Thymus (tissue), 11 donors: Measurements from ENCODE around the gene ARRDC2. TPM values are rescaled to one million over a fixed set of nuclear protein-coding genes. Genes with fewer than 3 reads are reported as not detected.

ENCODE experiments used
- DNase-seq, 9 donors: peaks; one replicate each; pipeline ENCODE4 v3.0.0-alpha.2; 2013; ENCODE audit warnings: low spot score in 9 of 9, low read depth in 6 of 9, missing footprints in 1 of 9
- H3K27ac ChIP-seq, 2 donors: one replicate each; pipeline ENCODE4 v1.5.1; 2013; ENCODE audit warnings: control low read depth in 1 of 2, low read depth in 1 of 2, low read length in 1 of 2, mild to moderate bottlenecking in 1 of 2, moderate library complexity in 1 of 2
- H3K27me3 ChIP-seq, 2 donors: one replicate each; pipeline ENCODE4 v1.5.1; 2013; ENCODE audit warnings: low read length in 1 of 2; ENCODE audit not compliant: control insufficient read depth in 2 of 2, insufficient read depth in 1 of 2
- H3K36me3 ChIP-seq, 2 donors: one replicate each; pipeline ENCODE4 v1.5.1; 2013; ENCODE audit warnings: low read length in 1 of 2, mild to moderate bottlenecking in 1 of 2, moderate library complexity in 1 of 2; ENCODE audit not compliant: control insufficient read depth in 2 of 2, insufficient read depth in 2 of 2
- H3K4me1 ChIP-seq, 2 donors: one replicate each; pipeline ENCODE4 v1.5.1; 2013; ENCODE audit warnings: low read length in 2 of 2; ENCODE audit not compliant: control insufficient read depth in 2 of 2, insufficient read depth in 2 of 2
- H3K4me3 ChIP-seq, 2 donors: one replicate each; pipeline ENCODE4 v1.5.1; 2013; ENCODE audit warnings: low read length in 2 of 2, control low read depth in 1 of 2, mild to moderate bottlenecking in 1 of 2
- H3K9me3 ChIP-seq, 2 donors: one replicate each; pipeline ENCODE4 v1.5.1; 2013; ENCODE audit warnings: low read length in 1 of 2, mild to moderate bottlenecking in 1 of 2; ENCODE audit not compliant: control insufficient read depth in 2 of 2, insufficient read depth in 1 of 2
- WGBS: extraction: QIAGEN DNeasy Blood & Tissue Kit; methylation state at CpG from one replicate; pipeline ENCODE4 v1.1.7; 2013; 5-methylcytosine and 5-hydroxymethylcytosine counted together
- polyA plus RNA-seq: library from polyadenylated mRNA; stranded (reverse); fragments of 200-250 nt; gene quantifications from one replicate; pipeline ENCODE4 v1.2.3, GENCODE V29; 2013
- total RNA-seq: library from RNA; stranded (reverse); fragments of 120-200 nt; gene quantifications from one replicate; pipeline ENCODE4 v1.2.4, GENCODE V29; 2013
- donor health status: healthy.

The ARRDC2 gene
- total and polyA plus RNA-seq, 2 donors = 17.8 to 172 TPM

DNA sequence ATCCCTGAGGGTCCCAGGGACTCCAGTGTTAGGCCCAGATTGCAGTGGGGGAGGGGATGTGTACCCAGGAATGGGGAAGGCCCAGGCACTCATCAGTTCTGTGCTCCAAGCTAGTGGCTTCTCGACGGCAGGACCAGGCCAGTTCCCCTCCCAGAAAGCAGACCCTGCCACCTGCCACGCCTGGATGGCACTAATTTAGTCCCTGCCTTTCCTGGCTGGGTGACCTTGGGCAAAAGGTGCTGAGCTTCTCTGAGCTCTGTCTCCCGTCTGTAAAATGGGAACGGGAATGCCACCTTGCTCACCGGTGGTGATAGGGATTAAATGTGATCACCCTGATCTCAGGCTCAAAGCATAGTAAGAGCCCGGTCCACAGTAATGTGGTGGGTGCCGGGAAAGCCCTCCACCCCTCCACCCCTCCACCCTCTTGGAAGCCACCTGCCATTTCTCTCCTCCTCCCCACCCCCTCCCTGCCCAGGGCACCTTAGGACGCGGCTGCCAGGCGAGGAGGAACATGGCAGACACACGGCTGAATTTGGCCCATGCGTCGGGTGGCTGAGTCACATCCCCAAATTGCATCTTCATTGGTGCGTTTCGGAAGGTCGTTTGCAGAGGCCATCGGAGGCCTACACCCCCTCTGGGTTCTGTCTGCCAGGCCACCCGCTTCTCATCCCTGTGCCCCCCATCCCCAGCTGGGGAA, 38.7 kb upstream of the ARRDC2 start:
- peaks cover 0 to 7% of the 10 kb centered on the region in 2 donors for H3K9me3 ChIP-seq
- no peak for DNase-seq
- WGBS = 90% methylated on average over 19 of the region's 19 CpGs
- H3K4me3 ChIP-seq = no peak overlapping the region
- peaks cover 44 to 56% of the 10 kb centered on the region in 2 donors for H3K27me3 ChIP-seq
- peaks cover 0 to 5% of the 10 kb centered on the region in 2 donors for H3K4me1 ChIP-seq
- no peak overlapping the region for H3K27ac ChIP-seq
- H3K36me3 ChIP-seq = no peaks in the 10 kb centered on the region

DNA sequence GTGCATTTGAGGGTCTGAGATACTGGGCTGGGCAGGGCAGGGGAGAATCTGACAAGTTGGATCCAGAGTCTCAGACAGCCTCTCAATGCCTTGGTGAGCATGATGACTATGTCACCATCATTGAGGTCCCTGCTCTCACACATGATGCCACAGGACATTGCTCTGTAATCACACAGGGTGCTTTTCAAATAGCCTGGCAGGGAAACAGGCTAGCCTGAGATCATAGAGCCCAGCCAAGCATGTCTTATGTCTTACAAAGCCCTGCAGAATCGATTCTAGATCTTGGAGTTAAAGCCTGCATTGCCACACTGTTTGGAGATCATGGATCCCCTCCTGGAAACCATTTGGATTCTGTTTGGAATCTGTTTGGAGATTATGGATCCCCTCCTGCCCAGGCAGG, 35.7 kb upstream of the ARRDC2 start:
- H3K27me3 ChIP-seq = peaks cover 18 to 28% of the 10 kb centered on the region in 2 donors

DNA sequence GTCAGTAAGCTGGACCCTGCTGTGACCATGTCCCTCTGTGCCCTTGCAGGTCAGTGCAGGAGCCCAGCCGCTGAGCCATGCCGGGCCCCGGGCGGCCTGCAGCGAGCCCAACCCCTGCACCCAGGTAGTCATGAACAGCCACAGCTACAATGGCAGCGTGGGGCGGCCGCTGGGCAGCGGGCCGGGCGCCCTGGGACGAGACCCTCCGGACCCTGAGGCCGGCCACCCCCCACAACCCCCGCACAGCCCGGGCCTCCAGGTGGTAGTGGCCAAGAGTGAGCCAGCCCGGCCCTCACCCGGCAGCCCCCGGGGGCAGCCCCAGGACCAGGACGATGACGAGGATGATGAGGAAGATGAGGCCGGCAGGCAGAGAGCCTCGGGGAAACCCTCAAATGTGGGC, 34.2 kb upstream of the ARRDC2 start:
- peaks cover 4 to 14% of the 10 kb centered on the region in 2 donors for H3K27me3 ChIP-seq
- H3K36me3 ChIP-seq = no peaks in the 10 kb centered on the region
- no peak overlapping the region for H3K27ac ChIP-seq
- H3K4me1 ChIP-seq = no peaks in the 10 kb centered on the region
- 97% methylated on average over 23 of the region's 23 CpGs for WGBS
- no peaks in the 10 kb centered on the region for H3K9me3 ChIP-seq
- H3K4me3 ChIP-seq = no peak overlapping the region
- no peak for DNase-seq

More for the DNA sequence above, 35.7 kb upstream of the ARRDC2 start:
- Histone ChIP-seq H3K4me3 (no peak overlapping the region), H3K27ac (no peak overlapping the region), H3K36me3 (no peaks in the 10 kb centered on the region), H3K9me3 (no peaks in the 10 kb centered on the region), H3K4me1 (peaks cover 0 to 3% of the 10 kb centered on the region in 2 donors)
- WGBS = 81% methylated on average over 1 of the region's 1 CpG
- DNase-seq = no peak

DNA sequence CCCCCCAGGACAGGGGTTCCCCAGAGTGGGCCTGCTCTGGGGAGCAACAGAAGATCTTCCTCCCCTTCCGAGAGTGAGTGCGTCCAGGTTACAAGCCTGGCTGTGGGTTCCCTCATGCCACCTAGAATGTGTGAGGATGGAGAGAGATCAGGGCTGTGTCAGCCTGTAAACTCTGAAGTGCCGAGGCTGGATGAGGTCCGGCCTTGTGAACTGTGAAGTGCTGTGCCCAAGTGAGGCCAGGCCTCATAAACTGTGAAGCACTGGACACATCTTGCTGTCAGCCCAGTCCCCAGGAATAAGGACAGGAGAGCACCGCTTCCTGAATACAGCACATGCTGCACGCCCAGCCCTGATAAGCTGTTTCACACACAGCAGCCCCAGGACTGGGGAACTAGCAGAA, 33.4 kb upstream of the ARRDC2 start:
- Histone ChIP-seq H3K27me3 (peaks cover 0 to 10% of the 10 kb centered on the region in 2 donors), H3K4me1 (no peaks in the 10 kb centered on the region), H3K27ac (no peak overlapping the region), H3K36me3 (no peaks in the 10 kb centered on the region), H3K9me3 (no peaks in the 10 kb centered on the region), H3K4me3 (no peak overlapping the region)
- no peak for DNase-seq
- 88% methylated on average over 6 of the region's 6 CpGs for WGBS

DNA sequence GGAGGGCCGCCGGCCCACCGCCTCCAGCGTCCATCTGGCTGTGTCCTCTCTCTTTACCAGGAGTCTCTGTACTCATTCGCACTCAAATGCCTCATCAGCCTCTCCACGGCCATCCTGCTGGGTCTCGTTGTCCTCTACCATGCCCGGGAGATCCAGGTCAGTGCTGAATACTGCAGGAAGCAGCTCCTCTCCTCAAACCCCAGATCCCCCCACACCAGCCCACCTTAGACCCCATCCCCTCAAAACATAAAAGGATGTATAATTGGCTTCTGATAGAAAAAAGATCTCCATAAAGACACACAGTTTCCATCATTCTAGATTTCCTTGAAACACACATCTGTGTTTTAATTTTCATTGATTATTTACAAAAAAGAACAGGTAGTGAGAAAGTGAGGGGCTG, 32.9 kb upstream of the ARRDC2 start:
- Histone ChIP-seq H3K27ac (no peak overlapping the region), H3K36me3 (no peaks in the 10 kb centered on the region), H3K4me1 (no peaks in the 10 kb centered on the region), H3K4me3 (no peak overlapping the region), H3K27me3 (peaks cover 0 to 10% of the 10 kb centered on the region in 2 donors), H3K9me3 (no peaks in the 10 kb centered on the region)
- 98% methylated on average over 8 of the region's 8 CpGs for WGBS
- DNase-seq = no peak

DNA sequence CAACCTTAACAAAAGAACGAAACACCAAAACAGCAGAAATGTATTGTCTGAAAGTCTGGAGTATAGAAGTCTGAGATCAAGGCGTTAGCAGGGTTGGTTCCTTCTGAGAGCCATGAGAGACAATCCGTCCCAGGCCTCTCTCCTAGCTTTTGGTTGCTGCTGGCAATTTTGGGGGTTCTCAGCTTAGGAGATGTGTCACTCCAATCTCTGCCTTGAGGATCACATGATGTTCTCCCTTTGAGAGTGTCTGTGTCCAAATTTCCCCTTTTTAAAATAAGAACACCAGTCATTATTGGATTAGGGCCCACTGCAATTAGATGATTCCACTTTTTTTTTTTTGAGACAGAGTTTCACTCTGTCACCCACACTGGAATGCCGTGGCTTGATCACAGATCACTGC, 30.9 kb upstream of the ARRDC2 start:
- 91% methylated on average over 4 of the region's 4 CpGs for WGBS
- H3K27ac ChIP-seq = no peak overlapping the region

DNA sequence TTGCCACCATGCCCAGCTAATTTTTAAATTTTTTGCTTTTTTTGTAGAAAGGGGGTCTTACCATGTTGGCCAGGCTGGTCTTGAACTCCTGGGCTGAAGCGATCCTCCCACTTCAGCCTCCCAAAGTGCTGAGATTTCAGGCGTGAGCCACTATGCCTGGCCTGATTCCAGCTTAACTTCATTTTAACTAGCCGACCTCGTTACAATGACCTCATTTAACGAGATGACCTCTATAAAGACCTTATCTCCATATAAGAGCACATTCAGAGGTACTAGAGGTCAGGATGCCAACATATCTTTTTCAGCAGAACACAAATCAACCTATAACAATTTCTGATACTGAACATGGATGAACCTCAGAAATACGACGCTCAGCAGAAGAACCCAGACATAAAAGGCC, 30.5 kb upstream of the ARRDC2 start:
- Histone ChIP-seq H3K9me3 (no peaks in the 10 kb centered on the region), H3K4me3 (no peak overlapping the region), H3K27me3 (peaks cover 0 to 20% of the 10 kb centered on the region in 2 donors), H3K36me3 (no peaks in the 10 kb centered on the region), H3K4me1 (no peaks in the 10 kb centered on the region), H3K27ac (no peak overlapping the region)
- 95% methylated on average over 7 of the region's 7 CpGs for WGBS
- no peak for DNase-seq

More for the DNA sequence above, 30.9 kb upstream of the ARRDC2 start:
- no peak for DNase-seq
- no peak overlapping the region for H3K4me3 ChIP-seq
- H3K9me3 ChIP-seq = no peaks in the 10 kb centered on the region
- H3K36me3 ChIP-seq = no peaks in the 10 kb centered on the region
- peaks cover 0 to 17% of the 10 kb centered on the region in 2 donors for H3K27me3 ChIP-seq
- no peaks in the 10 kb centered on the region for H3K4me1 ChIP-seq

DNA sequence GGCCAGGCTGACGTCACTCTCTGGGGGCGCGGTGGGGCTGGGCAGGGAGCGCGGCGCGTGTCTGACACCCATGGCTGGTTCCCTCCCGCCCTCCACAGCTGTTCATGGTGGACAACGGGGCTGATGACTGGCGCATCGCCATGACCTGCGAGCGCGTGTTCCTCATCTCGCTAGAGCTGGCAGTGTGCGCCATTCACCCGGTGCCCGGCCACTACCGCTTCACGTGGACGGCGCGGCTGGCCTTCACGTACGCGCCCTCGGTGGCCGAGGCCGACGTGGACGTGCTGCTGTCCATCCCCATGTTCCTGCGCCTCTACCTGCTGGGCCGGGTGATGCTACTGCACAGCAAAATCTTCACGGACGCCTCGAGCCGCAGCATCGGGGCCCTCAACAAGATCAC, 26.4 kb upstream of the ARRDC2 start:
- WGBS = 96% methylated on average over 38 of the region's 38 CpGs
- no peaks in the 10 kb centered on the region for H3K4me1 ChIP-seq
- H3K27ac ChIP-seq = no peak overlapping the region
- no peak overlapping the region for H3K4me3 ChIP-seq
- H3K9me3 ChIP-seq = no peaks in the 10 kb centered on the region
- H3K36me3 ChIP-seq = no peaks in the 10 kb centered on the region
- peaks cover 2 to 20% of the 10 kb centered on the region in 2 donors for H3K27me3 ChIP-seq
- DNase-seq = no peak

DNA sequence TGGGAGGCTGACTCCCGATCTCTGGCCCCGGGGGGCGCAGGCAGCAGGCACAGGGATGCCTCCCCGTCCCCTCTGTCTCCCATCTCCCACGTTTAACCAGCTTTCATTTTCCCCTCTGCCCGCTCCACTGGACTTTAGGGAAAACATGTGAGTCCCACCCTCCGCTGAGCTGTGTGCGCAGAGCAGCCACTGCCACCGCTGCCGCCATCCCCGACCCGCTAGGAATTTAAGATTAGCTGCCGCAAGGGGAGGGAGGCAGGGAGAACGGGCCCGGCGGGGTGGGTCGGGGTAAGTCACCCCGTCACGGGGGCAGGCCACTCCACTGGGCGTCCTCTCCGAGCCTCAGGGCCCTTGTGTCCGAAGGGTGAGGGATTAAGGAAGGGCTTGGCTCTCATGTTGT, 25.5 kb upstream of the ARRDC2 start:
- H3K36me3 ChIP-seq = no peaks in the 10 kb centered on the region
- H3K4me1 ChIP-seq = no peaks in the 10 kb centered on the region
- H3K27ac ChIP-seq = no peak overlapping the region
- no peak overlapping the region for H3K4me3 ChIP-seq
- no peak for DNase-seq
- no peaks in the 10 kb centered on the region for H3K9me3 ChIP-seq
- 95% methylated on average over 22 of the region's 22 CpGs for WGBS
- H3K27me3 ChIP-seq = peaks cover 2 to 20% of the 10 kb centered on the region in 2 donors
